Mesendoderm (in vitro differentiated cells): ENCODE results near the gene TBC1D25.
"Not testable (repeated sequence)": the region's sequence is repeated elsewhere in the genome, so short reads cannot be mapped to it uniquely, and the experiment has no call there.

ENCODE experiments used
- DNase-seq: peaks from one replicate; pipeline ENCODE4 v3.0.0; 2013
- H2AK5ac ChIP-seq: 2 replicates; pipeline ENCODE4 v1.6.1; 2013; ENCODE audit warnings: low read length, inconsistent platforms
- H2BK120ac ChIP-seq: 2 replicates; pipeline ENCODE4 v1.6.1; 2013; ENCODE audit warnings: low read depth, mild to moderate bottlenecking, low read length, moderate library complexity, mixed read lengths
- H2BK15ac ChIP-seq: replicated peaks from 2 replicates; pipeline ENCODE4 v1.6.1; 2013; ENCODE audit warnings: low read depth, mild to moderate bottlenecking, moderate library complexity
- H2BK5ac ChIP-seq: 2 replicates; pipeline ENCODE4 v1.6.1; 2013; ENCODE audit warnings: low read length, inconsistent platforms
- H3K18ac ChIP-seq: 2 replicates; pipeline ENCODE4 v1.6.1; 2013; ENCODE audit warnings: mild to moderate bottlenecking, low read length, mixed read lengths
- H3K23ac ChIP-seq: one replicate; pipeline ENCODE4 v1.6.1; 2013; ENCODE audit warnings: low read length
- H3K27ac ChIP-seq: 2 replicates; pipeline ENCODE4 v1.5.1; 2013; ENCODE audit warnings: low read depth, mild to moderate bottlenecking, inconsistent platforms, low read length, moderate library complexity
- H3K27me3 ChIP-seq: 2 replicates; pipeline ENCODE4 v1.6.1; 2013; ENCODE audit warnings: low read length, control low read depth, mild to moderate bottlenecking, inconsistent platforms; ENCODE audit not compliant: insufficient read depth, poor library complexity
- H3K36me3 ChIP-seq: 2 replicates; pipeline ENCODE4 v1.6.1; 2013; ENCODE audit warnings: low read length, inconsistent platforms; ENCODE audit not compliant: control insufficient read depth, insufficient read depth
- H3K4ac ChIP-seq: one replicate; pipeline ENCODE4 v1.6.1; 2013; ENCODE audit warnings: low read depth, mild to moderate bottlenecking, low read length, moderate library complexity
- H3K4me1 ChIP-seq: 2 replicates; pipeline ENCODE4 v1.6.1; 2013; ENCODE audit warnings: low read depth, low read length, inconsistent platforms; ENCODE audit not compliant: control insufficient read depth
- H3K4me2 ChIP-seq: 2 replicates; pipeline ENCODE4 v1.6.1; 2013; ENCODE audit warnings: low read length
- H3K4me3 ChIP-seq: 2 replicates; pipeline ENCODE4 v1.5.1; 2013; ENCODE audit warnings: mild to moderate bottlenecking, low read length
- H3K56ac ChIP-seq: one replicate; pipeline ENCODE4 v1.6.1; 2013; ENCODE audit warnings: low read length
- H3K79me1 ChIP-seq: 2 replicates; pipeline ENCODE4 v1.6.1; 2013; ENCODE audit warnings: low read length, inconsistent platforms
- H3K79me2 ChIP-seq: 2 replicates; pipeline ENCODE4 v1.6.1; 2013; ENCODE audit warnings: mild to moderate bottlenecking, low read length; ENCODE audit not compliant: control insufficient read depth, insufficient read depth
- H3K9ac ChIP-seq: 2 replicates; pipeline ENCODE4 v1.6.1; 2013; ENCODE audit warnings: low read length, inconsistent platforms
- H4K5ac ChIP-seq: one replicate; pipeline ENCODE4 v1.6.1; 2013; ENCODE audit warnings: low read length
- H4K8ac ChIP-seq: one replicate; pipeline ENCODE4 v1.6.1; 2013; ENCODE audit warnings: low read depth, mild to moderate bottlenecking, control low read depth, low read length, moderate library complexity
- WGBS: extraction: QIAGEN DNeasy Blood & Tissue Kit; methylation state at CpG from one replicate; pipeline ENCODE4 v1.1.7; 2013; ENCODE audit warnings: low lambda C conversion rate, missing lambda C conversion rate; ENCODE audit not compliant: insufficient coverage; ENCODE audit errors: extremely low coverage; 5-methylcytosine and 5-hydroxymethylcytosine counted together

Gene TBC1D25

DNA sequence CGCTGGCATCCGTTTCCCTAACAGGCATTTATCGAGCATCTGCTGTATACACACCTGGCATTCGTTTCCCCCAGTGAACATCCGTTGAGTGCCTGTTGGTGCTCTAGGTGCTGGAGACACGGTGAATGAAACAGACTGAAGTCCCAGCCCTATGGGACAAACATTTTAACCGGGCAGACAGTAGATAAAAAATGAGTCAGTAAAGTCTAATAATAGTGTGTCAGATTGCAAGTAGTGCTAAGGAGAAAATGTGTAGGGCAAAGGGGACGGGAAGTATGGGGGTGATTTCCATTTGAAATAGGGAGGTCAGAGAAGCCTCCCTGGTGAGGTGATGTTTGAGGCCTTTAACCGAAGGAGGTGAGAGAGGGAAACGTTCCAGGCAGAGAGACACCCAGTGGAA, 23.2 kb upstream of the TBC1D25 start:
- Histone ChIP-seq H3K4ac (no peak overlapping the region), H3K27ac (no peak overlapping the region), H4K5ac (no peak overlapping the region), H3K36me3 (no peaks in the 10 kb centered on the region), H3K18ac (no peak overlapping the region), H3K79me2 (no peaks in the 10 kb centered on the region), H3K79me1 (no peaks in the 10 kb centered on the region), H3K27me3 (no peaks in the 10 kb centered on the region), H2BK5ac (no peak overlapping the region), H4K8ac (no peak overlapping the region), H3K9ac (no peak overlapping the region), H2BK120ac (no peak overlapping the region), H3K56ac (no peak overlapping the region), H3K4me2 (no peak overlapping the region), H2BK15ac (no peak overlapping the region), H3K4me3 (no peak overlapping the region), H3K4me1 (no peaks in the 10 kb centered on the region), H2AK5ac (no peak overlapping the region), H3K23ac (no peak overlapping the region)
- no CpG with 5 or more reads among the region's 10 CpGs for WGBS
- DNase-seq: no peak

DNA sequence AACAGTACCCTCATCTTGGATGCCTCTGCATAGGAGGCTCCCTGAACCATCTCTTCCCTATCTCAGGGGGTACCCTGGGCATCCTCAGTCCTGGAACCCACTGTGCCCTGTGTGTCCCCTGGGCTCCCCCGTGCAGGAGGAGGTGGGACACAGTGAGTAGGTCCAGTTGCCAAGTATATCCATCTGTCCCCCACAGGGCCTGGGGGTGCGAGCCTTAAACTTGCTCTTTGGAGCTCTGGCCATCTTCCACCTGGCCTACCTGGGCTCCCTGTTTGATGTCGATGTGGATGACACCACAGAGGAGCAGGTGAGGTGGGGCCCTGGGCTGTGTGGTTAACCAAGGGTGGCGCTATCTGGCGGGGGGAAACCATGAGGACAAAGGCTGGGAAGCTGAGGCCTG, 22.5 kb upstream of the TBC1D25 start:
- H4K8ac ChIP-seq: no peak overlapping the region
- H3K23ac ChIP-seq: no peak overlapping the region
- H3K36me3 ChIP-seq: no peaks in the 10 kb centered on the region
- DNase-seq: no peak
- no peak overlapping the region for H4K5ac ChIP-seq
- no peak overlapping the region for H3K4me2 ChIP-seq
- no peaks in the 10 kb centered on the region for H3K79me1 ChIP-seq
- no peak overlapping the region for H2BK5ac ChIP-seq
- H2BK120ac ChIP-seq: no peak overlapping the region
- no peak overlapping the region for H2BK15ac ChIP-seq
- no peak overlapping the region for H2AK5ac ChIP-seq
- H3K18ac ChIP-seq: no peak overlapping the region
- WGBS: no CpG with 5 or more reads among the region's 5 CpGs
- no peaks in the 10 kb centered on the region for H3K27me3 ChIP-seq
- H3K79me2 ChIP-seq: no peaks in the 10 kb centered on the region
- no peak overlapping the region for H3K56ac ChIP-seq
- no peaks in the 10 kb centered on the region for H3K4me1 ChIP-seq
- no peak overlapping the region for H3K9ac ChIP-seq
- H3K4me3 ChIP-seq: no peak overlapping the region
- H3K4ac ChIP-seq: no peak overlapping the region
- H3K27ac ChIP-seq: no peak overlapping the region

DNA sequence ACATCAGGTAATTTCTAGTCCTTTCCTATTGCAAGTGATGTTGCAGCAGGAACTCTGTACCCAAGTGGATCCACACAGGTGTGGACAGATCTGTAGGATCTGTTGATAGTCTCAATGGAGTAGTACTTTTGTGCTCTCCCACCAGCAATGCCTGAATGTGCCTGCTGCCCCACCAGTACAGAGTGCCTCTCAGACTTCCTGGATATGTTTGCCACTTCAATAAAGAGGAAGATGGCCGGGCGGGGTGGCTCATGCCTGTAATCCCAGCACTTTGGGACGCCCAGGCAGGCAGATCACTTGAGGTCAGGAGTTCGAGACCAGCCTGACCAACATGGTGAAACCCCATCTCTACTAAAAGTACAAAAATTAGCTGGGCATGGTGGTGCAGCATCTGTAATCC, 20.0 kb upstream of the TBC1D25 start:
- not testable (repeated sequence) for H3K27me3 ChIP-seq, H3K23ac ChIP-seq, H3K27ac ChIP-seq, H2BK5ac ChIP-seq, H3K9ac ChIP-seq, H3K4ac ChIP-seq, H2BK120ac ChIP-seq, H3K4me2 ChIP-seq, H4K5ac ChIP-seq, H3K36me3 ChIP-seq, H3K4me3 ChIP-seq, H2BK15ac ChIP-seq, DNase-seq, H2AK5ac ChIP-seq, H3K79me2 ChIP-seq, H3K4me1 ChIP-seq, H4K8ac ChIP-seq, H3K79me1 ChIP-seq, H3K18ac ChIP-seq, H3K56ac ChIP-seq
- WGBS: no CpG with 5 or more reads among the region's 4 CpGs

DNA sequence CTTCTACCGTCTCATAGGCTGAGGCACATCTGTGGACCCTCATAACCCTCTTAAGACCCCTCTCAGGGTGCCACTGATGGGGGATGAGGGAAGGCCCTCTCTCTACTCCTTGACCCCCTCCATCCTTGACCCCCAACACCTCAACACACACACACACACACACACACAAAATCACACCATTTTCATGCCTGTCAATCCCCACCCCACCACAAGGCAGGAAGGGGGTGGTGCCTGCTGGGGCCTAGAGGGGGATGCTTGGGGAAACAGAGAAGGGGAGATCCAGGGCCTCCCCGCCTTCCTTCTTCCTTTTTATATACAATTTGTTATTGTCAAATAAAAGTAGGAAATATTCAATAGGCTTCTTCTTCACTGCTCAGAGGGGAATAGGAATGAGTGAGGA, 19.1 kb upstream of the TBC1D25 start:
- H3K4me1 ChIP-seq: no peaks in the 10 kb centered on the region
- H2AK5ac ChIP-seq: no peak overlapping the region
- peaks cover 5% of the 10 kb centered on the region for H3K79me2 ChIP-seq
- H2BK120ac ChIP-seq: no peak overlapping the region
- H3K36me3 ChIP-seq: no peaks in the 10 kb centered on the region
- H3K4me2 ChIP-seq: no peak overlapping the region
- no CpG with 5 or more reads among the region's 2 CpGs for WGBS
- no peaks in the 10 kb centered on the region for H3K27me3 ChIP-seq
- H3K4ac ChIP-seq: no peak overlapping the region
- H3K9ac ChIP-seq: no peak overlapping the region
- no peak overlapping the region for H3K4me3 ChIP-seq
- H2BK15ac ChIP-seq: no peak overlapping the region
- no peak overlapping the region for H2BK5ac ChIP-seq
- no peak overlapping the region for H3K23ac ChIP-seq
- H3K79me1 ChIP-seq: no peaks in the 10 kb centered on the region
- no peak overlapping the region for H4K8ac ChIP-seq
- no peak overlapping the region for H3K27ac ChIP-seq
- no peak for DNase-seq
- no peak overlapping the region for H3K18ac ChIP-seq
- H3K56ac ChIP-seq: no peak overlapping the region
- no peak overlapping the region for H4K5ac ChIP-seq

DNA sequence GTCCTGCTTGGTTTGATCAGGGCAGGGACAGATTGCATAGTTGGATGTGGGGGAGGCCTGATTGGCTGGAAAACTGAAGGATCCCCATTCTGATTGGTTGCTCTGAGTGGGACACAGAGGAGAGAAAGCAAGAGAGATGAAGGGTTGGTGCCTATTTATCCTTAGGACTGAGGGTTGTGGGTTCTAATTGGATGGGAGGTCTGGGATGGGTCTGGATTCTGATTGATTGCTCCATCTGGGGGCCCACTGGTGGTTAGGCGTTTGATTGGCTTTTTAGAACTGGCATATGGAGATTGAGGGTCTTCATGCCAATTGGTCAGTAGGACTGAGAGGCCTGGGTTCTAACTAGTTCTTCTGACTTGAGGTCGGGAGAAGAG, 18.6 kb upstream of the TBC1D25 start:
- Histone ChIP-seq H2BK15ac (no peak overlapping the region), H3K18ac (peak overlapping the region; percentile 7), H3K27me3 (no peaks in the 10 kb centered on the region), H3K36me3 (no peaks in the 10 kb centered on the region), H3K4me1 (no peaks in the 10 kb centered on the region), H4K5ac (no peak overlapping the region), H3K79me1 (no peaks in the 10 kb centered on the region), H3K4me2 (peak overlapping the region; percentile 67), H2AK5ac (no peak overlapping the region), H3K79me2 (peaks cover 5% of the 10 kb centered on the region), H3K4ac (no peak overlapping the region), H2BK120ac (no peak overlapping the region), H2BK5ac (no peak overlapping the region), H3K9ac (peak overlapping the region; percentile 76), H3K4me3 (no peak overlapping the region), H4K8ac (no peak overlapping the region), H3K27ac (no peak overlapping the region), H3K56ac (peak overlapping the region; percentile 85), H3K23ac (no peak overlapping the region)
- no CpG with 5 or more reads among the region's 2 CpGs for WGBS
- DNase-seq: peak; percentile 64

DNA sequence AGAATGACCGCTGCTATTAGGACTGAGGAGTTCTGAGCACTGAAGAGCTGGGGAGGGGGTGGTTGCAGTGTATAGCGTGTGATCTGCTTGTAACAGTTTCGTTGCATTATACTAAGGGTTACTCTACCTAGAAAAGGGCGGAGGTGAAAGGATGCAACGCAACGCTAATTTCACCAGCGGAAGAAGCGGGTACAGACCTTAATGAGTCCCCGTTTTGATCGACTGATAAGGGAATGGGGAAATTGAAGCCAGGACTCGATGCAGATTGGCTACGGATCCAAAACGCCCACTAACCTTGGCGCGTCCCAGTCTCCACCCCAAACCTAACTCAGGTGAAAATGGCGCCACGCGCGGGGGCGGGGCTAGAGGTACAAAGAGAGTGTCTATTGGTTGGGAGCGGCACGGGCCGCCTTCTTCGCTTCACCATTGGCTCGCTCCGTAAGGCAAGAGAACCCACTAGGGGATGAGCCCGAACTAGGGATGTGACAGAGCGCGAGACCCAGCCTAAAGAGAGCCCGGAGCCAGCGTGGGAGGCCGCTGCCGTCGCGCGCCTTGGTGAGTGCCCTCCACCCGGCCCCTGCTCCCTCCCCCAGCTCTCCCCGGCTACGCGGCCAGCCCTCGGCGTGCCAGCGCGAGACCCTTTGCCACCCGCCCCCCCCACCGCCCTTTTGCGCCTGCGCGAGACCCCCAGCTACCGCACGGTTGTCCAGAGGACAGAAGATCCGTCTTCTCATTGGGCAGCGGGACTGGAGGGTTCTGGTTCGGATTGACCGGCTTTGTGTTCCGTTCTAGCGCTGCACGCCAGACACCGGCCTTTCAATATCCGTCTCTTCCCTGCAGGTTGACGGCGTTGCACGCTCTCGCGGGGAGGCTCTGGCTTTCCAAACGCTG, 17.9 kb upstream of the TBC1D25 start, which contains the start of gene EBP:
TSS of gene EBP (plus strand) at position 456 of the 891 bp plus-strand sequence. CDS start 1,964 bp downstream, outside the sequence.
- peak within 1 kb of the TSS; percentile 87 for H3K4me3 ChIP-seq
- H2BK15ac ChIP-seq: no peak within 1 kb of the TSS
- no peak within 1 kb of the TSS for H3K4ac ChIP-seq
- no peaks in the 10 kb centered on the region for H3K36me3 ChIP-seq
- H4K5ac ChIP-seq: no peak within 1 kb of the TSS
- H3K27ac ChIP-seq: peak within 1 kb of the TSS; percentile 73
- peak within 1 kb of the TSS; percentile 92 for H3K9ac ChIP-seq
- H2AK5ac ChIP-seq: no peak within 1 kb of the TSS
- H4K8ac ChIP-seq: no peak within 1 kb of the TSS
- peak within 1 kb of the TSS; percentile 44 for H3K18ac ChIP-seq
- peak within 1 kb of the TSS; percentile 63 for H2BK5ac ChIP-seq
- H3K4me2 ChIP-seq: peak within 1 kb of the TSS; percentile 67
- H3K27me3 ChIP-seq: no peaks in the 10 kb centered on the region
- no peaks in the 10 kb centered on the region for H3K79me1 ChIP-seq
- H3K4me1 ChIP-seq: no peaks in the 10 kb centered on the region
- H2BK120ac ChIP-seq: no peak within 1 kb of the TSS
- peak within 1 kb of the TSS; percentile 89 for H3K56ac ChIP-seq
- peaks cover 5% of the 10 kb centered on the region for H3K79me2 ChIP-seq
- DNase-seq: peak; percentile 95
- H3K23ac ChIP-seq: peak within 1 kb of the TSS; percentile 24
- WGBS: no CpG with 5 or more reads among the region's 66 CpGs
